Body of pancreas (tissue), 4 donors: ENCODE results near the gene DCAF8. TPM values are rescaled to one million over a fixed set of nuclear protein-coding genes. Genes with fewer than 3 reads are reported as not detected.

ENCODE experiments used
- ATAC-seq: fragments of 150-250 bp; one replicate; pipeline ENCODE4 v1.9.1; 2016
- DNase-seq, 4 donors: peaks; one replicate each; pipeline ENCODE4 v3.0.0-alpha.2; 2019
- H3K27ac ChIP-seq, 4 donors: fragments of 200-600 bp; sonication (generic); 1 replicate in 3 of 4; 2 replicates in 1 of 4; pipeline versions ENCODE4 v1.5.1 to v1.6.1; 2016 to 2019; ENCODE audit warnings: mild to moderate bottlenecking in 1 of 4, mixed read lengths in 1 of 4, moderate library complexity in 1 of 4
- H3K27me3 ChIP-seq, 2 donors: fragments of 200-600 bp; sonication (generic); one replicate each; pipeline ENCODE4 v1.6.0; 2016; ENCODE audit warnings: mild to moderate bottlenecking in 1 of 2
- H3K36me3 ChIP-seq, 2 donors: fragments of 200-600 bp; sonication (generic); replicated peaks in 1 of 2; 2 replicates each; pipeline ENCODE4 v1.5.1; 2016; ENCODE audit warnings: low read depth in 2 of 2; ENCODE audit not compliant: insufficient read depth in 1 of 2
- H3K4me1 ChIP-seq: fragments of 200-600 bp; sonication (generic); one replicate; pipeline ENCODE4 v1.6.0; 2016
- H3K4me3 ChIP-seq, 2 donors: fragments of 200-600 bp; sonication (generic); 1 replicate in 1 of 2; 2 replicates in 1 of 2; pipeline ENCODE4 v1.5.1; 2016 to 2019
- H3K9me3 ChIP-seq, 3 donors: fragments of 200-600 bp; sonication (generic); 1 replicate in 2 of 3; 2 replicates in 1 of 3; pipeline ENCODE4 v1.5.1; 2016
- POLR2A ChIP-seq, 3 donors: fragments of 450-650 bp; IDR thresholded peaks; one replicate each; pipeline ENCODE4 v1.6.1; 2016; ENCODE audit warnings: antibody characterized with exemption in 3 of 3, mild to moderate bottlenecking in 2 of 3
- WGBS, 2 donors: methylation state at CpG; one replicate each; pipeline ENCODE4 v1.1.5; 2017; 5-methylcytosine and 5-hydroxymethylcytosine counted together
- intact Hi-C: fragments of 100-400 bp; cut with DNase I; formaldehyde crosslinking; loops from one replicate; pipeline ENCODE4 v1.15.1; 2023
- total RNA-seq, 2 donors: library from RNA; depleted of rRNA; stranded (reverse); fragments of >200 nt; gene quantifications; one replicate each; pipeline ENCODE4 v1.1.0, GENCODE V29; 2016
- TF ChIP-seq, protein P1 (sequence below), 7 experiments: fragments of 450-650 bp in 4 of 7; fragments of 200-600 bp in 3 of 7; sonication (generic) in 3 of 7; IDR thresholded peaks; one replicate each; pipeline ENCODE4 v1.5.1; 2016 to 2019; ENCODE audit warnings: antibody characterized with exemption in 7 of 7

DCAF8 gene
- total RNA-seq, 2 donors from 2014 or later = 123 to 190 TPM

- Histone ChIP-seq H3K27me3 (no peaks in the 10 kb centered on the region), H3K27ac (no peak overlapping the region), H3K36me3 (no peaks in the 10 kb centered on the region), H3K9me3 (no peaks in the 10 kb centered on the region), H3K4me3 (no peak overlapping the region), H3K4me1 (no peaks in the 10 kb centered on the region)
- intact Hi-C loops = no loop called here
- 59 to 66% methylated on average over 2 of the region's 2 CpGs for WGBS, 2 donors
- ATAC-seq (no peak), DNase-seq (no peak)
- TF ChIP-seq, protein P1, sequence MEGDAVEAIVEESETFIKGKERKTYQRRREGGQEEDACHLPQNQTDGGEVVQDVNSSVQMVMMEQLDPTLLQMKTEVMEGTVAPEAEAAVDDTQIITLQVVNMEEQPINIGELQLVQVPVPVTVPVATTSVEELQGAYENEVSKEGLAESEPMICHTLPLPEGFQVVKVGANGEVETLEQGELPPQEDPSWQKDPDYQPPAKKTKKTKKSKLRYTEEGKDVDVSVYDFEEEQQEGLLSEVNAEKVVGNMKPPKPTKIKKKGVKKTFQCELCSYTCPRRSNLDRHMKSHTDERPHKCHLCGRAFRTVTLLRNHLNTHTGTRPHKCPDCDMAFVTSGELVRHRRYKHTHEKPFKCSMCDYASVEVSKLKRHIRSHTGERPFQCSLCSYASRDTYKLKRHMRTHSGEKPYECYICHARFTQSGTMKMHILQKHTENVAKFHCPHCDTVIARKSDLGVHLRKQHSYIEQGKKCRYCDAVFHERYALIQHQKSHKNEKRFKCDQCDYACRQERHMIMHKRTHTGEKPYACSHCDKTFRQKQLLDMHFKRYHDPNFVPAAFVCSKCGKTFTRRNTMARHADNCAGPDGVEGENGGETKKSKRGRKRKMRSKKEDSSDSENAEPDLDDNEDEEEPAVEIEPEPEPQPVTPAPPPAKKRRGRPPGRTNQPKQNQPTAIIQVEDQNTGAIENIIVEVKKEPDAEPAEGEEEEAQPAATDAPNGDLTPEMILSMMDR (IDR thresholded peaks at IDR 0.05) = no peak
- no peak for TF ChIP-seq POLR2A (IDR thresholded peaks at IDR 0.05)
These were observed 83.6 kb downstream of the DCAF8 start for GRCh38 chr1:160178731-160179130.

DNA sequence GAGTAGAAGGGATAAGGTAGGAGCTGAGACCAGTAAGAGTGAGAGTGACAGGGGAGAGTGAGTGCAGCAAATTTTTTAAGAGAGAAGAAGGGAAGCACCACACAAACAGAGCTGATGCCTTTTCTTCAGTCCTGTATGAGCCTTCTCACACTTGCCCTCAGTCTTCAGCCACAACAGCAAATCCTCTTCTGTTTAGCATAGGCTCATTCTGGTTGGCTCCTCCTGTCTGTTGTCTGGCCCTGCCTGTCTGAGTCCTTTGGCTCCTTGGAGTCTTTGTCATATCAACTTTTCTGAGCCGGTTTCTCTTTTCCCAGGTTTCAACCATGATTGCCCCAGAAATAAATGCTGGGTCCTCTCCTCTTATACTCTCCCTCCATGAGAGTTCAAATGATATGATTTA, 84.7 kb downstream of the DCAF8 start:
- no peak for ATAC-seq
- WGBS, 2 donors = 90 to 94% methylated on average over 1 of the region's 1 CpG

GRCh38 chr1:160177231-160177630, 85.1 kb downstream of the DCAF8 start:
- no peak overlapping the region for H3K4me3 ChIP-seq
- H3K36me3 ChIP-seq = no peaks in the 10 kb centered on the region
- WGBS, 2 donors = 83 to 85% methylated on average over 2 of the region's 2 CpGs
- no peaks in the 10 kb centered on the region for H3K4me1 ChIP-seq
- no peak overlapping the region for H3K27ac ChIP-seq
- TF ChIP-seq POLR2A (IDR thresholded peaks at IDR 0.05) = no peak
- TF ChIP-seq, protein P1 (IDR thresholded peaks at IDR 0.05) = no peak
- intact Hi-C loops = no loop called here
- ATAC-seq (no peak), DNase-seq (no peak)
- no peaks in the 10 kb centered on the region for H3K27me3 ChIP-seq
- no peaks in the 10 kb centered on the region for H3K9me3 ChIP-seq

More for the DNA sequence above, 84.7 kb downstream of the DCAF8 start:
- H3K4me1 ChIP-seq = no peaks in the 10 kb centered on the region
- intact Hi-C loops = no loop called here
- H3K27ac ChIP-seq = no peak overlapping the region
- DNase-seq = no peak
- no peaks in the 10 kb centered on the region for H3K36me3 ChIP-seq
- H3K4me3 ChIP-seq = no peak overlapping the region
- no peaks in the 10 kb centered on the region for H3K27me3 ChIP-seq
- H3K9me3 ChIP-seq = no peaks in the 10 kb centered on the region
- no peak for TF ChIP-seq POLR2A (IDR thresholded peaks at IDR 0.05)
- TF ChIP-seq, protein P1 (IDR thresholded peaks at IDR 0.05) = no peak

GRCh38 chr1:160171980-160172379, 90.4 kb downstream of the DCAF8 start:
- ATAC-seq (no peak), DNase-seq (no peak)
- Histone ChIP-seq H3K4me1 (no peaks in the 10 kb centered on the region), H3K4me3 (no peak overlapping the region), H3K36me3 (no peaks in the 10 kb centered on the region), H3K9me3 (no peaks in the 10 kb centered on the region), H3K27ac (no peak overlapping the region), H3K27me3 (no peaks in the 10 kb centered on the region)
- TF ChIP-seq, protein P1 (IDR thresholded peaks at IDR 0.05) = no peak
- no peak for TF ChIP-seq POLR2A (IDR thresholded peaks at IDR 0.05)
- intact Hi-C loops = no loop called here
- 55 to 58% methylated on average over 9 of the region's 9 CpGs for WGBS, 2 donors

DNA sequence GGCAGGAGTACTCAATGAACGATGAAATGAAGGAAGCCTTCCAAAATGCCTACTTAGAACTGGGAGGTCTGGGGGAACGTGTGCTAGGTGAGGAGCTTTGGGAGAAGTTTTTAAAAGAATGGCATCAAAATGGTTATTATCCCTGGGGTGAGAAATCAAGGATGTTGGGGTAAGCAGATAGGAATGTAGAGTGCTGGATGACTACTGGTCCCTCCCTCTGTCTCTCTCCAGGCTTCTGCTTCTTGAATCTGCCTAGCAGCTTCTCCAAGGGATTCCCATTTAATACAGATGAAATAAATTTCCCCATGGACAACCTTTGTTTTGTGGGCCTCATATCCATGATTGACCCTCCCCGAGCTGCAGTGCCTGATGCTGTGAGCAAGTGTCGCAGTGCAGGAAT, 91.0 kb downstream of the DCAF8 start:
- Histone ChIP-seq H3K36me3 (no peaks in the 10 kb centered on the region), H3K4me1 (no peaks in the 10 kb centered on the region), H3K4me3 (no peak overlapping the region), H3K27ac (no peak overlapping the region), H3K27me3 (no peaks in the 10 kb centered on the region), H3K9me3 (no peaks in the 10 kb centered on the region)
- WGBS, 2 donors = 84 to 88% methylated on average over 4 of the region's 4 CpGs
- no peak for DNase-seq
- no peak for ATAC-seq
- TF ChIP-seq POLR2A (IDR thresholded peaks at IDR 0.05) = no peak
- TF ChIP-seq, protein P1 (IDR thresholded peaks at IDR 0.05) = no peak
- intact Hi-C loops = no loop called here
